ENCODE measurements around the gene MRPL1.

DNA sequence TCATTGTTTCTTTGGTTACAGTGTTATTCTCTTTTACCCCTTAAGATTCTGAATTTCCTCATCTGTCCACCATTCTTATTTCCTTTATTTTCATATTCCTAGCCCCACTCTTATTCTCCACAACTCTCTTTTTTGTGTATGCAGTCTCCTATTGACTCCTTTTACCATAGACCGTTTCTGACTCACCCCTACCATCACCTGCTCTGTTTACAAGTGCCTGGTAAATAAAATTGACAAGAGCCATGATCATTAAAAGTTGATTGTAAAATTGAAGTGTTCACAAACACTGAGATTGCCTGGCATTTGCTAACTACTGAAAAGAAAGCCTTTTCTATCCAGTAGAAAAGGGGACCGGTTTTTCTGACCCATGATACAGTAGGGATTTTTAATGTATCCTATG lies 54.4 kb downstream of the MRPL1 start:
- TF ChIP-seq, protein P1, sequence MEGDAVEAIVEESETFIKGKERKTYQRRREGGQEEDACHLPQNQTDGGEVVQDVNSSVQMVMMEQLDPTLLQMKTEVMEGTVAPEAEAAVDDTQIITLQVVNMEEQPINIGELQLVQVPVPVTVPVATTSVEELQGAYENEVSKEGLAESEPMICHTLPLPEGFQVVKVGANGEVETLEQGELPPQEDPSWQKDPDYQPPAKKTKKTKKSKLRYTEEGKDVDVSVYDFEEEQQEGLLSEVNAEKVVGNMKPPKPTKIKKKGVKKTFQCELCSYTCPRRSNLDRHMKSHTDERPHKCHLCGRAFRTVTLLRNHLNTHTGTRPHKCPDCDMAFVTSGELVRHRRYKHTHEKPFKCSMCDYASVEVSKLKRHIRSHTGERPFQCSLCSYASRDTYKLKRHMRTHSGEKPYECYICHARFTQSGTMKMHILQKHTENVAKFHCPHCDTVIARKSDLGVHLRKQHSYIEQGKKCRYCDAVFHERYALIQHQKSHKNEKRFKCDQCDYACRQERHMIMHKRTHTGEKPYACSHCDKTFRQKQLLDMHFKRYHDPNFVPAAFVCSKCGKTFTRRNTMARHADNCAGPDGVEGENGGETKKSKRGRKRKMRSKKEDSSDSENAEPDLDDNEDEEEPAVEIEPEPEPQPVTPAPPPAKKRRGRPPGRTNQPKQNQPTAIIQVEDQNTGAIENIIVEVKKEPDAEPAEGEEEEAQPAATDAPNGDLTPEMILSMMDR (IDR thresholded peaks at IDR 0.05), result no peak
- no peak for TF ChIP-seq POLR2A (IDR thresholded peaks at IDR 0.05)

Measured in lower leg skin (tissue), 3 donors.